ENCODE results near the gene APOBEC3G.

The APOBEC3G gene

GRCh38 chr22:39083212-39084165, 6.4 kb downstream of the APOBEC3G start:
- H3K9me3 ChIP-seq (ENCODE audit: control insufficient read depth, insufficient read depth, low read length): no peaks in the 10 kb centered on the region
- H3K27me3 ChIP-seq (ENCODE audit: control insufficient read depth, insufficient read depth, low read length): no peaks in the 10 kb centered on the region
- H3K4me3 ChIP-seq (ENCODE audit: low read depth, low read length): no peak overlapping the region
- peaks cover 12% of the 10 kb centered on the region for H3K4me1 ChIP-seq (ENCODE audit: control insufficient read depth, insufficient read depth, low read length)
- no peak overlapping the region for H3K27ac ChIP-seq (ENCODE audit: low read depth, low read length)
- no peaks in the 10 kb centered on the region for H3K36me3 ChIP-seq (ENCODE audit: control insufficient read depth, insufficient read depth, low read length)
- H3K9ac ChIP-seq (ENCODE audit: low read depth, low read length): no peak overlapping the region

- no peaks in the 10 kb centered on the region for H3K9me3 ChIP-seq (ENCODE audit: control insufficient read depth, insufficient read depth, low read length)
- H3K27ac ChIP-seq (ENCODE audit: low read depth, low read length): no peak overlapping the region
- H3K36me3 ChIP-seq (ENCODE audit: control insufficient read depth, insufficient read depth, low read length): no peaks in the 10 kb centered on the region
- H3K27me3 ChIP-seq (ENCODE audit: control insufficient read depth, insufficient read depth, low read length): no peaks in the 10 kb centered on the region
- H3K9ac ChIP-seq (ENCODE audit: low read depth, low read length): no peak overlapping the region
- no peak overlapping the region for H3K4me3 ChIP-seq (ENCODE audit: low read depth, low read length)
- H3K4me1 ChIP-seq (ENCODE audit: control insufficient read depth, insufficient read depth, low read length): peaks cover 12% of the 10 kb centered on the region
Observed at GRCh38 chr22:39084666-39085065, 7.6 kb downstream of the APOBEC3G start.

GRCh38 chr22:39087098-39087497, 10.0 kb downstream of the APOBEC3G start:
- Histone ChIP-seq H3K36me3 (ENCODE audit: control insufficient read depth, insufficient read depth, low read length) (no peaks in the 10 kb centered on the region), H3K4me3 (ENCODE audit: low read depth, low read length) (no peak overlapping the region), H3K27ac (ENCODE audit: low read depth, low read length) (no peak overlapping the region), H3K9me3 (ENCODE audit: control insufficient read depth, insufficient read depth, low read length) (no peaks in the 10 kb centered on the region), H3K9ac (ENCODE audit: low read depth, low read length) (no peak overlapping the region), H3K4me1 (ENCODE audit: control insufficient read depth, insufficient read depth, low read length) (peaks cover 12% of the 10 kb centered on the region), H3K27me3 (ENCODE audit: control insufficient read depth, insufficient read depth, low read length) (no peaks in the 10 kb centered on the region)

- no peak overlapping the region for H3K4me3 ChIP-seq (ENCODE audit: low read depth, low read length)
- peaks cover 12% of the 10 kb centered on the region for H3K4me1 ChIP-seq (ENCODE audit: control insufficient read depth, insufficient read depth, low read length)
- no peaks in the 10 kb centered on the region for H3K36me3 ChIP-seq (ENCODE audit: control insufficient read depth, insufficient read depth, low read length)
- no peaks in the 10 kb centered on the region for H3K9me3 ChIP-seq (ENCODE audit: control insufficient read depth, insufficient read depth, low read length)
- H3K27me3 ChIP-seq (ENCODE audit: control insufficient read depth, insufficient read depth, low read length): no peaks in the 10 kb centered on the region
- no peak overlapping the region for H3K9ac ChIP-seq (ENCODE audit: low read depth, low read length)
- no peak overlapping the region for H3K27ac ChIP-seq (ENCODE audit: low read depth, low read length)
Observed at GRCh38 chr22:39087881-39088684, 11.0 kb downstream of the APOBEC3G start.

GRCh38 chr22:39088685-39089032, 11.6 kb downstream of the APOBEC3G start:
- H3K9ac ChIP-seq (ENCODE audit: low read depth, low read length): no peak overlapping the region
- H3K27me3 ChIP-seq (ENCODE audit: control insufficient read depth, insufficient read depth, low read length): no peaks in the 10 kb centered on the region
- H3K4me1 ChIP-seq (ENCODE audit: control insufficient read depth, insufficient read depth, low read length): peaks cover 12% of the 10 kb centered on the region
- H3K9me3 ChIP-seq (ENCODE audit: control insufficient read depth, insufficient read depth, low read length): no peaks in the 10 kb centered on the region
- no peaks in the 10 kb centered on the region for H3K36me3 ChIP-seq (ENCODE audit: control insufficient read depth, insufficient read depth, low read length)
- no peak overlapping the region for H3K27ac ChIP-seq (ENCODE audit: low read depth, low read length)
- no peak overlapping the region for H3K4me3 ChIP-seq (ENCODE audit: low read depth, low read length)

- no peak overlapping the region for H3K27ac ChIP-seq (ENCODE audit: low read depth, low read length)
- H3K9ac ChIP-seq (ENCODE audit: low read depth, low read length): no peak overlapping the region
- no peaks in the 10 kb centered on the region for H3K27me3 ChIP-seq (ENCODE audit: control insufficient read depth, insufficient read depth, low read length)
- peaks cover 12% of the 10 kb centered on the region for H3K4me1 ChIP-seq (ENCODE audit: control insufficient read depth, insufficient read depth, low read length)
- no peaks in the 10 kb centered on the region for H3K36me3 ChIP-seq (ENCODE audit: control insufficient read depth, insufficient read depth, low read length)
- H3K9me3 ChIP-seq (ENCODE audit: control insufficient read depth, insufficient read depth, low read length): no peaks in the 10 kb centered on the region
- H3K4me3 ChIP-seq (ENCODE audit: low read depth, low read length): no peak overlapping the region
Observed at GRCh38 chr22:39089928-39090327, 12.9 kb downstream of the APOBEC3G start.

- no peaks in the 10 kb centered on the region for H3K9me3 ChIP-seq (ENCODE audit: control insufficient read depth, insufficient read depth, low read length)
- peaks cover 12% of the 10 kb centered on the region for H3K4me1 ChIP-seq (ENCODE audit: control insufficient read depth, insufficient read depth, low read length)
- H3K27me3 ChIP-seq (ENCODE audit: control insufficient read depth, insufficient read depth, low read length): no peaks in the 10 kb centered on the region
- no peak overlapping the region for H3K27ac ChIP-seq (ENCODE audit: low read depth, low read length)
- no peak overlapping the region for H3K9ac ChIP-seq (ENCODE audit: low read depth, low read length)
- no peak overlapping the region for H3K4me3 ChIP-seq (ENCODE audit: low read depth, low read length)
- no peaks in the 10 kb centered on the region for H3K36me3 ChIP-seq (ENCODE audit: control insufficient read depth, insufficient read depth, low read length)
Observed at GRCh38 chr22:39090426-39091064, 13.5 kb downstream of the APOBEC3G start.

GRCh38 chr22:39091126-39092081, 14.3 kb downstream of the APOBEC3G start:
- Histone ChIP-seq H3K9me3 (ENCODE audit: control insufficient read depth, insufficient read depth, low read length) (no peaks in the 10 kb centered on the region), H3K4me3 (ENCODE audit: low read depth, low read length) (no peak overlapping the region), H3K9ac (ENCODE audit: low read depth, low read length) (no peak overlapping the region), H3K27ac (ENCODE audit: low read depth, low read length) (no peak overlapping the region), H3K4me1 (ENCODE audit: control insufficient read depth, insufficient read depth, low read length) (peaks cover 12% of the 10 kb centered on the region), H3K27me3 (ENCODE audit: control insufficient read depth, insufficient read depth, low read length) (no peaks in the 10 kb centered on the region), H3K36me3 (ENCODE audit: control insufficient read depth, insufficient read depth, low read length) (no peaks in the 10 kb centered on the region)

GRCh38 chr22:39092111-39092862, 15.2 kb downstream of the APOBEC3G start:
- Histone ChIP-seq H3K36me3 (ENCODE audit: control insufficient read depth, insufficient read depth, low read length) (no peaks in the 10 kb centered on the region), H3K4me1 (ENCODE audit: control insufficient read depth, insufficient read depth, low read length) (peaks cover 14% of the 10 kb centered on the region), H3K9ac (ENCODE audit: low read depth, low read length) (no peak overlapping the region), H3K4me3 (ENCODE audit: low read depth, low read length) (no peak overlapping the region), H3K27ac (ENCODE audit: low read depth, low read length) (no peak overlapping the region), H3K9me3 (ENCODE audit: control insufficient read depth, insufficient read depth, low read length) (no peaks in the 10 kb centered on the region), H3K27me3 (ENCODE audit: control insufficient read depth, insufficient read depth, low read length) (no peaks in the 10 kb centered on the region)
